ENCODE data around the gene AOAH. TPM values are rescaled to one million over a fixed set of nuclear protein-coding genes. Genes with fewer than 3 reads are reported as not detected.
"Not testable (repeated sequence)": the region's sequence is repeated elsewhere in the genome, so short reads cannot be mapped to it uniquely, and the experiment has no call there.

Gene AOAH
- total RNA-seq, 1 donor from 2014 or later = 0.40 TPM

DNA sequence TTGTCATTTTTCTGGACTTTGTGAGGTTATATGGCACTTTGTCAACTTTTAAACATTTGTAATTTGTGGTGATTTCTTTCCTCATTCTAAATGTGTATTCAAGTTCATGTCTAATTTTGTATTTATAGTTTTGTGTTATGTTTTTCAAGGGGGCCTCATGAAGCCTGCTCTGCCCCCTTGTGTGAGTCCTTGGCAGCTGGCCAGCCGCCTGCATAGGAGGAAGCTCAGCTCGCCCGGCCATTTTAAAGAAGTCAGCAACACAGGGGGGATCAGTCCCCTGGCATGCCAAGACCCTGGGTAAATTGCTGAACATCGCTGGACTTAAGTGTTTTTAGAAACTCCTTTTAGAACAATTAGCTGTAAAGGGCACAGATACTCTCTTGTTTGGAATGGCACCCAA is 211.7 kb downstream of the AOAH start:
- H3K4me1 Mint-ChIP-seq = peaks cover 36% of the 10 kb centered on the region
- H3K36me3 Mint-ChIP-seq = no peaks in the 10 kb centered on the region
- H3K27ac Mint-ChIP-seq = peak overlapping the region; percentile 78
- no peaks in the 10 kb centered on the region for H3K27me3 Mint-ChIP-seq (ENCODE audit: low read depth)
- peak; percentile 43 to 49 for DNase-seq (ENCODE audit: low spot score in 2 of 2, unreplicated experiment in 2 of 2)
- H3K9me3 Mint-ChIP-seq = peaks cover 4% of the 10 kb centered on the region
- H3K4me3 Mint-ChIP-seq = no peak overlapping the region
- TF ChIP-seq, protein P1, sequence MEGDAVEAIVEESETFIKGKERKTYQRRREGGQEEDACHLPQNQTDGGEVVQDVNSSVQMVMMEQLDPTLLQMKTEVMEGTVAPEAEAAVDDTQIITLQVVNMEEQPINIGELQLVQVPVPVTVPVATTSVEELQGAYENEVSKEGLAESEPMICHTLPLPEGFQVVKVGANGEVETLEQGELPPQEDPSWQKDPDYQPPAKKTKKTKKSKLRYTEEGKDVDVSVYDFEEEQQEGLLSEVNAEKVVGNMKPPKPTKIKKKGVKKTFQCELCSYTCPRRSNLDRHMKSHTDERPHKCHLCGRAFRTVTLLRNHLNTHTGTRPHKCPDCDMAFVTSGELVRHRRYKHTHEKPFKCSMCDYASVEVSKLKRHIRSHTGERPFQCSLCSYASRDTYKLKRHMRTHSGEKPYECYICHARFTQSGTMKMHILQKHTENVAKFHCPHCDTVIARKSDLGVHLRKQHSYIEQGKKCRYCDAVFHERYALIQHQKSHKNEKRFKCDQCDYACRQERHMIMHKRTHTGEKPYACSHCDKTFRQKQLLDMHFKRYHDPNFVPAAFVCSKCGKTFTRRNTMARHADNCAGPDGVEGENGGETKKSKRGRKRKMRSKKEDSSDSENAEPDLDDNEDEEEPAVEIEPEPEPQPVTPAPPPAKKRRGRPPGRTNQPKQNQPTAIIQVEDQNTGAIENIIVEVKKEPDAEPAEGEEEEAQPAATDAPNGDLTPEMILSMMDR (IDR thresholded peaks at IDR 0.05; ENCODE audit: unreplicated experiment) = no peak

DNA sequence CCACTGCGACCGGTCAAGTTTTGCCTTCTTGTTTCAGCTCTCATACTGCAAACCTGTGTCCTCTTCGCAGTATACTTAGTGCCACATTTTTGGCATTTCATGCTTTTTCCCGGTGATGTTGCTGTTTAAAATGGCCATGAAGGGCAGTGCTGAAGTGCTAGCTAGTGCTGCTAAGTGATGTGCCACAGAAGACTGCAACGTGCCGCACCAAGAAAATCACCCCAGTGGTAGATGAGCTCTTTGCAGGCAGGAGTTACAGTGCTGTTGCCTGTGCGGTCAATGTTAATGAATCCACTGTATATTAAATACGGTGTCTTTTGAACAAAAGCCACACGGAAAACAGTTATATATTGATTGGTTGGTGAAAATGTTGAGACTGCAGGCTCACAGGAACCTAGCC is 214.3 kb downstream of the AOAH start:
- Mint-ChIP-seq H3K4me3 (no peak overlapping the region), H3K27ac (no peak overlapping the region), H3K36me3 (no peaks in the 10 kb centered on the region), H3K27me3 (ENCODE audit: low read depth) (no peaks in the 10 kb centered on the region), H3K4me1 (peaks cover 43% of the 10 kb centered on the region), H3K9me3 (peaks cover 4% of the 10 kb centered on the region)
- TF ChIP-seq, protein P1 (IDR thresholded peaks at IDR 0.05; ENCODE audit: unreplicated experiment) = no peak
- DNase-seq (ENCODE audit: low spot score in 2 of 2, unreplicated experiment in 2 of 2) = peak in 1 of 2 experiments; percentile 29

DNA sequence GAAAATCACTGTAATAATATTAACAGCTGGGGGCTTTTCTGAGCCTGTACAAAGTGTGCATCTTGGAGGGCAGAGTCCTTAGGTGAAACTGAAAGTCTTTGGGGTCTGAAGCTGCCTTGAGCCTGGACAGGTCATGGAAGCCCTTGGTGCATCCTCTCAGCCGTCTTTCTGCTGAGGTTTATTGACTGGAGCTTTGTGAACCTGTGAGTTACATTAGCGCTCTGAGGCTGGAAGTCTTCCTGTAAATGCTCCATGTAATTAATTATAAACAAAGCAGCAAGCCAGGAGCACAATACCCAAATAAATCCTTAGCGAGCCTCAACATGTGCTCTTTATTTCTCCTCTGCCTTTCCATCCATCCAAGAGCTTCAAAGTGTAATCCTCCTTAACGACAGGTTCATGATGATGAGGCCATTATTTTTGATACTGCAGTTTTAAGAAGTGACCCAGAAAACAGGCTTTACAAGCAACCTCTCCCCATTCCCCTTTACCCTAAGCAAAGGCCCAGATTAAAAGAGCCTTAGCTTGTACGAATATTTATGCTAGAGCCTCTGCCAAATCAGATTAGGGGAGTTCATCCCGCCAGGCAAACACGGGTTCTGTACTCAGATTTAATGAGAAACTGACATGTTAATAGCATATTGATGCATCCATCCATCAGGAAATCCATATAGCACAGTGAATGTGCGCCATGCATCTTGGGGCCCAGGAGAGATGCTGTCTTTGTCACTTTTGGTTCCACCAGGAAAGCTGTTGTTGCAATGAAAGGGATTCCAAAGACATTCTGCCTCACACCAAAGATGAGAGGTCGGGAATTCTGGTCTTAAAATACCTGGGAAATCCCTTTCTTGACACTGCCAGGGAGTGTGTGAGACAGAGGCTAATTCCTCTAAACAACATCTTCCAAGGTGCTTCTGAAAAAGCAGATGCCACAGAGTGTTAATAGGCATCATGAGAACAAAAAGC is 216.5 kb downstream of the AOAH start:
- Mint-ChIP-seq H3K4me3 (no peak overlapping the region), H3K36me3 (no peaks in the 10 kb centered on the region), H3K27ac (peak overlapping the region; percentile 84), H3K9me3 (peaks cover 8% of the 10 kb centered on the region), H3K27me3 (ENCODE audit: low read depth) (no peaks in the 10 kb centered on the region), H3K4me1 (peaks cover 34% of the 10 kb centered on the region)
- TF ChIP-seq, protein P1 (IDR thresholded peaks at IDR 0.05; ENCODE audit: unreplicated experiment) = no peak
- DNase-seq (ENCODE audit: low spot score in 2 of 2, unreplicated experiment in 2 of 2) = no peak

DNA sequence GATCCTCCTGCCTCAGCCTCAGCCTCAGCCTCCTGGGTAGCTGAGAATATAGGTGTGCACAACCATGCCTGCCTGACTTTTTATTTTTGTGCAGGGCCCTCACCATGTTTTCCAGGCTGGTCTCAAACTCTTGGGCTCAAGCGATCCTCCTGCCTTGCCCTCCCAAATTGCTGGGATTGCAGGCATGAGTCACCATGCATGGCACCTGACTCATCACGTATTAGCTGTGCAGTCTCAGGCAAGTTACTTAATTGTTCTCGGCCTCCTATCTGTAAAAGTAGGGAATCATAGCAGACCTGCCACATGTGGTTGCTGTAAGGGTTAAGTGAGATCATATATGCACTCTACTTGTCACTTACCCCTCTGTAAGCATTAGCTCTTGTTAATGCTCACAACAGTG is 217.5 kb downstream of the AOAH start:
- Mint-ChIP-seq H3K4me3 (no peak overlapping the region), H3K27me3 (ENCODE audit: low read depth) (no peaks in the 10 kb centered on the region), H3K4me1 (peaks cover 25% of the 10 kb centered on the region), H3K9me3 (peaks cover 8% of the 10 kb centered on the region), H3K27ac (no peak overlapping the region), H3K36me3 (no peaks in the 10 kb centered on the region)
- TF ChIP-seq, protein P1 (IDR thresholded peaks at IDR 0.05; ENCODE audit: unreplicated experiment) = no peak
- DNase-seq (ENCODE audit: low spot score in 2 of 2, unreplicated experiment in 2 of 2) = no peak

DNA sequence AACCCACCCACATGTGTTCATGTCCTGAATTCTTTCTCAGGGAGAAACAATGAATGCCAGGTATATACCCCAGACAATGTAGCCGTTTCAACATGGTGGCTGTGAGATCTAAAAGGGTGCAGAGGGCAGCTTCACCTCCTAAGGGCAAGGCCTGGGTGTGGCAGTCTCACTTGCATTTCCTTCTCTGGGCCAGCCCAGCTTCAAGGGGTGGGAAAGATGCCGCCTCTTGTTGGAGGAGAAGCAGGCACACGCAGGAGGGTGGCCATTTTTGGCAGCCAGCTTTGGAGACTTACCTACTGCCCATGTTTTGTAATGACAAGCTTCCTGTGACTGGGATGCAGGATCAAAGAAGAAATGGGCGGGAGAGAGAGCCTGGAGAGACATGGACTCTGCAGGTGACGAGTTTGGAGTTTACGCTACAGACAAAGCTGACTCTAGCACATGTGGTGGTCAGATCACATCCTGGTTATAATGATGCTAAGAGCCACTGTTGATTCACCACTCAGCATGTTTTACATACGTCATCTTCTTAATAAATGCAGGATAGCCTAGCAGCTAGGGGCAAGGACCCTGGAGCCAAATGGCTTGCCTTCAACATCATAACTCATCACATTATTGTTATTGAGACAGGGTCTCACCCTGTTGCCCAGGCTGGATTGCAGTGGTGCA is 218.0 kb downstream of the AOAH start:
- H3K27me3 Mint-ChIP-seq (ENCODE audit: low read depth) = no peaks in the 10 kb centered on the region

DNA sequence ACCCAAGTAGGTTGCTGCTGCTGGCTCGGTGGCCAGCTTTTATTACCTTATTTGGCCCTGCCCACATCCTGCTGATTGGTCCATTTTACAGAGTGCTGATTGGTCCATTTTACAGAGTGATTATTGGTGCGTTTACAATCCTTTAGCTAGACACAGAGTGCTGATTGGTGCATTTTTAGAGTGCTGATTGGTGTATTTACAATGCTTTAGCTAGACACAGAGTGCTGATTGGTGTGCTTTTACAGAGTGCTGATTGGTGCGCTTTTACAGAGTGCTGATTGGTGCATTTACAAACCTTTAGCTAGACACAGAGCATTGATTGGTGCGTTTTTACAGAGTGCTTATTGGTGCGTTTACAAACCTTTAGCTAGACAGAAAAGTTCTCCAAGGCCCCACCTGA is 219.7 kb downstream of the AOAH start:
- not testable (repeated sequence) for DNase-seq (ENCODE audit: low spot score in 2 of 2, unreplicated experiment in 2 of 2); H3K27me3 Mint-ChIP-seq (ENCODE audit: low read depth); H3K36me3 Mint-ChIP-seq; H3K27ac Mint-ChIP-seq; H3K9me3 Mint-ChIP-seq; H3K4me3 Mint-ChIP-seq
- peaks cover 23% of the 10 kb centered on the region for H3K4me1 Mint-ChIP-seq

More for the DNA sequence above, 218.0 kb downstream of the AOAH start:
- Mint-ChIP-seq H3K4me3 (no peak overlapping the region), H3K27ac (no peak overlapping the region), H3K36me3 (no peaks in the 10 kb centered on the region), H3K4me1 (peaks cover 23% of the 10 kb centered on the region), H3K9me3 (peaks cover 8% of the 10 kb centered on the region)
- TF ChIP-seq, protein P1 (IDR thresholded peaks at IDR 0.05; ENCODE audit: unreplicated experiment) = no peak
- no peak for DNase-seq (ENCODE audit: low spot score in 2 of 2, unreplicated experiment in 2 of 2)

DNA sequence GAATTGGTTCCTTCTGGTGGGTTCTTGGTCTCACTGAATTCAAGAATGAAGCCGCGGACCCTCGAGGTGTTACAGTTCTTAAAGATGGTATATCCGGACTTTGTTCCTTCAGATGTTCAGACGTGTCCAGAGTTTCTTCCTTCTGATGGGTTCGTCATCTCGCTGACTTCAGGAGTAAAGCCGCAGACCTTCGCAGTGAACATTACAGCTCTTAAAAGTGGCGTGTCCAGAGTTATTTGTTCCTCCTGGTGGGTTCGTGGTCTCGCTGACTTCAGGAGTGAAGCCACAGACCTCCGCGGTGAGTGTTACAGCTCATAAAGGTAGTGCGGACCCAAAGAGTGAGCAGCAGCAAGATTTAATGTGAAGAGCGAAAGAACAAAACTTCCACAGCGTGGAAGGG is 220.1 kb downstream of the AOAH start:
- not testable (repeated sequence) for H3K9me3 Mint-ChIP-seq; DNase-seq (ENCODE audit: low spot score in 2 of 2, unreplicated experiment in 2 of 2); H3K4me3 Mint-ChIP-seq; H3K27me3 Mint-ChIP-seq (ENCODE audit: low read depth); H3K27ac Mint-ChIP-seq; H3K36me3 Mint-ChIP-seq
- peaks cover 23% of the 10 kb centered on the region for H3K4me1 Mint-ChIP-seq
